Epithelial cell of proximal tubule (primary cell): ENCODE measurements around the gene NKRF. TPM values are rescaled to one million over a fixed set of nuclear protein-coding genes. Genes with fewer than 3 reads are reported as not detected.

Source experiments
- DNase-seq: peaks from one replicate; pipeline ENCODE4 v3.0.0-alpha.2; 2011; ENCODE audit warnings: low read depth
- H3K4me3 ChIP-seq: 2 replicates; pipeline ENCODE4 v1.5.1; 2011; ENCODE audit warnings: low read depth, mild to moderate bottlenecking, low read length
- total RNA-seq: library from RNA; depleted of rRNA; stranded (reverse); fragments of >200 nt; gene quantifications from 2 replicates; pipeline ENCODE4 v1.2.3, GENCODE V29; 2015
- TF ChIP-seq, protein P1 (sequence below): conservative IDR thresholded peaks from 2 replicates; pipeline ENCODE4 v1.5.1; 2012; ENCODE audit warnings: low read depth, mild to moderate bottlenecking, low read length

NKRF gene
- total RNA-seq, 1 donor from 2014 or later = 5.8 TPM

DNA sequence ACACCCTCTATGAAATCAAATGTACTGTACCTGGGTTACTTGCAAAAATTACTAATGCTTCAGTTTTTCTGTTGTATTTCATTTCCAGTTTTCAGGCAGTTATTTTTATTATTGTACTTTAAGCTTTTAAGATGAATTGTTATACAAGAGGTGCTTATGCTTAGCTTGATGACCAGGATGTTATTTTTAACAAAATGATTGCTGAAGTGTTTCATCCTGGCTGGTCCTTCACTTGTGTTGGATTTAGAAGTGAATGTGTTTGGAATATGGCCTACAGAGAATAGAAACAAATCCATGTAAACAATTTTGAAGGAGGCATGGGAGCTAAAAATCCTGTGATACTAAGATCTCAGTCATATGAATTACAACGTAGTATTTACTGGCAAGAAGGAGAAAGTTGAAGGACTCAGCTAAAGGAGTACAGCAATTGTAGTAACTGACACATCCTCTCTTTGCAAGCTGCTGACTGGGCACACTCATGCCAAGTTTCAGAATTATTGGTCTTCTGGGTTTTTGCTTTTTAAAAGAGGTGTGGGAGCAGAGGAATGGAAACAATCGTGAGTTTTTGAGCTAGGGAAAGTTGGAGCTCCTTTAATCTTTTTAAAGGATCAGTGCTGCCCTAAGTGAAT, 22.7 kb downstream of the NKRF start:
- TF ChIP-seq, protein P1, sequence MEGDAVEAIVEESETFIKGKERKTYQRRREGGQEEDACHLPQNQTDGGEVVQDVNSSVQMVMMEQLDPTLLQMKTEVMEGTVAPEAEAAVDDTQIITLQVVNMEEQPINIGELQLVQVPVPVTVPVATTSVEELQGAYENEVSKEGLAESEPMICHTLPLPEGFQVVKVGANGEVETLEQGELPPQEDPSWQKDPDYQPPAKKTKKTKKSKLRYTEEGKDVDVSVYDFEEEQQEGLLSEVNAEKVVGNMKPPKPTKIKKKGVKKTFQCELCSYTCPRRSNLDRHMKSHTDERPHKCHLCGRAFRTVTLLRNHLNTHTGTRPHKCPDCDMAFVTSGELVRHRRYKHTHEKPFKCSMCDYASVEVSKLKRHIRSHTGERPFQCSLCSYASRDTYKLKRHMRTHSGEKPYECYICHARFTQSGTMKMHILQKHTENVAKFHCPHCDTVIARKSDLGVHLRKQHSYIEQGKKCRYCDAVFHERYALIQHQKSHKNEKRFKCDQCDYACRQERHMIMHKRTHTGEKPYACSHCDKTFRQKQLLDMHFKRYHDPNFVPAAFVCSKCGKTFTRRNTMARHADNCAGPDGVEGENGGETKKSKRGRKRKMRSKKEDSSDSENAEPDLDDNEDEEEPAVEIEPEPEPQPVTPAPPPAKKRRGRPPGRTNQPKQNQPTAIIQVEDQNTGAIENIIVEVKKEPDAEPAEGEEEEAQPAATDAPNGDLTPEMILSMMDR = no peak
- no peak for DNase-seq

DNA sequence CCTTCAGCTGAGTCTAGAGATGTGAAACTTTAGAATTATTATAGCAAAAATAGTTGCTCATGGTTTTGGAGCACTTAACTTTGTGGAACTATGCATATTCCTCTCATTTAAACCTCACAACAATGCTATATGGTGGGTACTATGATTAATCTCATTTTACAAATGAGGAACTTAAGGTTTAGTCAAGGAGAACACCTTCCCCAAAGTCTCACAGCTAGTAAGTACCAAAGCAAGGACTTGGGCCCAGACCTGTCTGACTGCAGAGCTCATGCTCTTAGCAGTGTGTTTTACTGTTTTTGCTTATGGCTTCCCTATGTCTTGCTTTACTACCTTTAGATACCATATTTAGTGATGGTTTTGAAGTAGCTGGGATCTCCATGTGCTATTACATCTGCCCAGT, 26.8 kb downstream of the NKRF start:
- TF ChIP-seq, protein P1 = no peak
- DNase-seq = no peak
- no peak overlapping the region for H3K4me3 ChIP-seq

More for the DNA sequence above, 22.7 kb downstream of the NKRF start:
- no peak overlapping the region for H3K4me3 ChIP-seq

DNA sequence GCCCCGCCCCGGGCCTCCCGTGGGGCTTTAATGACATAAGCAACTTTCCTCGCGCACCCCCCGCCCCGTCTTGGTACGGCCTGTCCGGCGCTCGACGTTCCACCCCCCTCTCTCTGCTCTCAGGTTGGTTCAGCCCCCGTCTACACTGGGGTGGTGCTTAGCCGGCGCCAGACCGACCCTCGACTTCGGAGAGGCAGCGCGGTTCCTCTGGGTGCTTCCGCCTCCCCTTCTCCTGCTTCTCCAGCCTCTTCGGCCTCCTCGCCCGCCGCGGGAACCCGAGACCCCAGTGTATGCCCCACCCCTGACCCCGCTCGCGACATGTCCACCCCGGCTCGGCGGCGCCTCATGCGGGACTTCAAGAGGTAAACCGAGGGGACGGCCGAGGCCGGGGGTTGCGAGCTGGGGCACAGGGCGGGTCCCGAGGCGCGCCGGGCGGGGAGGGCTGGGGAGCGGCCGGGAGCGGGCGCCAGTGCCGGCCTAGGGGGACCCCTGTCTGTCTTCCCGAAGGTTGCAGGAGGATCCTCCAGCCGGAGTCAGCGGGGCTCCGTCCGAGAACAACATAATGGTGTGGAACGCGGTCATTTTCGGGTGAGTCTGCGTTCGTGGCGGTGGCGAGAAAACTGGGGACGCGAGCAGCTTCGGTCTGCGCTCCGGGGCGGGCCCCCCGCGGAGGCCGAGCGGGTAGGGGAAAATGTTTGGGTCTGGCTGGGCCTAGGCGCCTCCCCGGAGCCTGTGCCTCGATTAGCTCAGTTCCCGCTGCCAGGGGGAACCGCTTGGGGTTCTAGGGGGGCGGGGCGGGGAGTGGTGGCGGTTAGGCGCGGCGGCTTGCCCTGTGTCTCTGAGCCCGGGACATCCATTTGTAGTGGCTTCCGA, 31.6 kb downstream of the NKRF start, which contains the start of gene UBE2A:
Gene UBE2A, plus strand, starts transcription at position 170 of the 873 bp plus-strand sequence. Its CDS starts 149 bp downstream, at position 319.
- peak within 1 kb of the TSS; percentile 73 for H3K4me3 ChIP-seq
- TF ChIP-seq, protein P1 = no peak
- no peak for DNase-seq

DNA sequence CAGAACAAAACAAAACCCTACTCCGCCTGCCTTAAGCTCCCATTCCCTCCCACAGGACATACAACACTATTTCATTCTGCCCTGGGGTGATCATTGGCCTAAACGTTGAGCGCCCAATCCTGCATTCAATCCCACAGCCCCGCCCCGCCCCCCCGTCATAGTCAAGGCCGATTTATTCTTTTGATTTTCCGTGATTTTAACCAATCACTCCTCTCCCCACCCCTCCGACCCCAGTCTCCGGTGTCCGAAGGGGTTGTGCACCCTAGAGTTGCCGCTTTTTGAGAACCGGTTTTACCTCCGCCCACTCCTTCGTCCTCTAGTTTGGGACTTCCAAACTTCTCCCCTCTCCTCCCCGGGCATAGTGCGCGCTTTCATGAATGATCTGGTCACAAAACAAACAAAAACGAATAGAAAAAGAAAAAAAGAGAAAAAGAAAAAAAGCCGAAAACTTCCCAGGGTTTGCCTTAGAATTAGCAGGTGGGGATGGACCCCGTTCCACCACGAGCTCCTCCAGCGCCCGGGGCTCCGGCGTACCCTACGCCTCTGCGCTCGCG, 32.3 kb downstream of the NKRF start:
- TF ChIP-seq, protein P1 = no peak
- no peak for DNase-seq
- H3K4me3 ChIP-seq = peak overlapping the region; percentile 73

GRCh38 chrX:119573222-119573621, 33.0 kb downstream of the NKRF start:
- H3K4me3 ChIP-seq = peak overlapping the region; percentile 73
- DNase-seq = no peak
- TF ChIP-seq, protein P1 = no peak

DNA sequence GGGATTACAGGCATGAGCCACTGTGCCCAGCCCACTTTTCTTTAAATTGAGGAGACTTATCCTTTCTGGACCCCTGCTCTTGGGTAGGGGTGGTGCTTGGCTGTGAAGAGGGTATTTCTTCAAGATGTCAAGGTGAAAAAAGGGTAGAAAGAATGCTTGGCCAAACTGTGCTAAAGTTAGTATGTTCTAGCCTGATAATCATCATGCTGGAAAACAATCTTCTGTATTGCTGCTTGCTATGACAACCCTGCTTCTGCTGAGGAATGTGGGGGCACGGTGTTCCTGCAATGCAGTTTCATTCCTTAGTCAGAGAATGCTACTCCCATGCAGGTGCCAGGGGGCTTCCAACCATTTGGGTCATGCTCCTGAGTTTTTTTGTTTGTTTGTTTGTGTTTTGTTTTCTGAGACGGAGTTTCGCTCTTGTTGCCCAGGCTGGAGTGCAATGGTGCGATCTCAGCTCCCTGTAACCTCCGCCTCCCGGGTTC, 35.8 kb downstream of the NKRF start:
- TF ChIP-seq, protein P1 = no peak
- no peak overlapping the region for H3K4me3 ChIP-seq

More for the DNA sequence above, 35.8 kb downstream of the NKRF start:
- DNase-seq = no peak
